Lung (tissue), 12 donors: ENCODE data around the gene RALGPS1. TPM values are rescaled to one million over a fixed set of nuclear protein-coding genes. Genes with fewer than 3 reads are reported as not detected.
A peak's percentile ranks its signal among the peaks of the same experiment; 100 is the strongest.

Experiments used
- ATAC-seq: fragments of 200-7000 bp; cut with Tn5 transposase; one replicate; pipeline ENCODE4 v1.9.1; 2020; ENCODE audit warnings: moderate number of reproducible peaks; ENCODE audit not compliant: insufficient read depth, low FRiP score
- DNase-seq, 3 donors: peaks; one replicate each; pipeline ENCODE4 v3.0.0-alpha.2; 2013 to 2017
- H3K27ac ChIP-seq, 2 donors: one replicate each; pipeline ENCODE4 v1.5.1; 2013; ENCODE audit warnings: mild to moderate bottlenecking in 2 of 2, moderate library complexity in 2 of 2, control low read depth in 1 of 2, inconsistent platforms in 1 of 2, low read depth in 1 of 2, low read length in 1 of 2
- H3K27me3 ChIP-seq, 3 donors: one replicate each; pipeline ENCODE4 v1.5.1; 2013; ENCODE audit warnings: low read length in 2 of 3; ENCODE audit not compliant: control insufficient read depth in 3 of 3, insufficient read depth in 3 of 3
- H3K36me3 ChIP-seq, 4 donors: one replicate each; pipeline ENCODE4 v1.5.1; 2013; ENCODE audit warnings: low read length in 4 of 4, mild to moderate bottlenecking in 1 of 4, moderate library complexity in 1 of 4; ENCODE audit not compliant: control insufficient read depth in 4 of 4, insufficient read depth in 4 of 4
- H3K4me1 ChIP-seq, 5 donors: one replicate each; pipeline ENCODE4 v1.5.1; 2013; ENCODE audit warnings: low read length in 5 of 5, mild to moderate bottlenecking in 2 of 5, moderate library complexity in 1 of 5; ENCODE audit not compliant: control insufficient read depth in 5 of 5, insufficient read depth in 5 of 5
- H3K4me3 ChIP-seq: one replicate; pipeline ENCODE4 v1.5.1; 2013; ENCODE audit warnings: mild to moderate bottlenecking, control low read depth, moderate library complexity
- H3K9ac ChIP-seq, 2 donors: one replicate each; pipeline ENCODE4 v1.5.1; 2013; ENCODE audit warnings: low read length in 2 of 2, control low read depth in 1 of 2; ENCODE audit not compliant: insufficient read depth in 1 of 2
- H3K9me3 ChIP-seq, 4 donors: one replicate each; pipeline ENCODE4 v1.5.1; 2013; ENCODE audit warnings: low read length in 3 of 4, mild to moderate bottlenecking in 1 of 4, moderate library complexity in 1 of 4; ENCODE audit not compliant: control insufficient read depth in 4 of 4, insufficient read depth in 3 of 4
- CTCF ChIP-seq: IDR thresholded peaks from 2 replicates; pipeline ENCODE4 v1.5.1; 2012; ENCODE audit warnings: mild to moderate bottlenecking; ENCODE audit errors: control extremely low read depth, extremely low read depth
- whole genome bisulfite sequencing, 2 donors: extraction: QIAGEN DNeasy Blood & Tissue Kit; methylation state at CpG; one replicate each; pipeline ENCODE4 v1.1.7; 2013; 5-methylcytosine and 5-hydroxymethylcytosine counted together
- polyA plus RNA-seq, 2 donors: library from polyadenylated mRNA; stranded (reverse); fragments of 200-250 nt; gene quantifications; one replicate each; pipeline ENCODE4 v1.2.1, GENCODE V29; 2013
- total RNA-seq, 2 donors: library from RNA; depleted of rRNA in 1 of 2; stranded (reverse); fragments of >200 nt in 1 of 2; gene quantifications; one replicate each; pipeline ENCODE4 v1.2.1, GENCODE V29; 2014 to 2021
- donor health status: control.
- donor health status: control.
- donor health status: Bipolar disorder and iron deficiency.
- donor health status: healthy.
- donor health status: DM: yes; HTN: yes; CAD: no.

RALGPS1 gene
- total and polyA plus RNA-seq, 4 donors = 3.5 to 30.3 (median 11.9) TPM

- WGBS, 2 donors = 94 to 95% methylated on average over 14 of the region's 14 CpGs
- no peaks in the 10 kb centered on the region for H3K9me3 ChIP-seq
- peaks cover 0 to 1% (median 0%) of the 10 kb centered on the region in 4 donors for H3K36me3 ChIP-seq
- H3K4me1 ChIP-seq = peaks cover 0 to 47% (median 23%) of the 10 kb centered on the region in 5 donors
- DNase-seq = peak in 1 of 3 donors; percentile 7
- no peaks in the 10 kb centered on the region for H3K27me3 ChIP-seq
- no peak overlapping the region for H3K27ac ChIP-seq
- no peak overlapping the region for H3K9ac ChIP-seq
- TF ChIP-seq CTCF = no peak
- no peak overlapping the region for H3K4me3 ChIP-seq
- ATAC-seq = no peak
These were observed 266.1 kb downstream of the RALGPS1 start for GRCh38 chr9:127180457-127181314.

GRCh38 chr9:127181315-127181580, 266.7 kb downstream of the RALGPS1 start:
- H3K27ac ChIP-seq = no peak overlapping the region
- no peak overlapping the region for H3K9ac ChIP-seq
- DNase-seq = peak in 1 of 3 donors; percentile 4
- H3K4me1 ChIP-seq = peaks cover 0 to 52% (median 26%) of the 10 kb centered on the region in 5 donors
- no peak for ATAC-seq
- peaks cover 0 to 1% (median 0%) of the 10 kb centered on the region in 4 donors for H3K36me3 ChIP-seq
- no peak overlapping the region for H3K4me3 ChIP-seq
- H3K9me3 ChIP-seq = no peaks in the 10 kb centered on the region
- no peak for TF ChIP-seq CTCF
- 98% methylated on average over 3 of the region's 3 CpGs for WGBS, 2 donors
- H3K27me3 ChIP-seq = no peaks in the 10 kb centered on the region

- no peak for TF ChIP-seq CTCF
- no peak for ATAC-seq
- peaks cover 2 to 57% (median 30%) of the 10 kb centered on the region in 5 donors for H3K4me1 ChIP-seq
- H3K9ac ChIP-seq = no peak overlapping the region
- H3K9me3 ChIP-seq = no peaks in the 10 kb centered on the region
- H3K4me3 ChIP-seq = no peak overlapping the region
- WGBS, 2 donors = 95 to 98% methylated on average over 6 of the region's 6 CpGs
- H3K36me3 ChIP-seq = peaks cover 0 to 1% (median 0%) of the 10 kb centered on the region in 4 donors
- H3K27me3 ChIP-seq = no peaks in the 10 kb centered on the region
- no peak overlapping the region for H3K27ac ChIP-seq
- DNase-seq = no peak
These were observed 267.1 kb downstream of the RALGPS1 start for GRCh38 chr9:127181595-127182190.
